ENCODE data around the gene SMC2. TPM values are rescaled to one million over a fixed set of nuclear protein-coding genes. Genes with fewer than 3 reads are reported as not detected.

SMC2 gene
- total and polyA plus RNA-seq, 9 of the 15 experiments (the other 6 are each of a cell fraction or from before 2014, with no cell fraction given) = 18.0 to 54.0 (median 32.9) TPM

DNA sequence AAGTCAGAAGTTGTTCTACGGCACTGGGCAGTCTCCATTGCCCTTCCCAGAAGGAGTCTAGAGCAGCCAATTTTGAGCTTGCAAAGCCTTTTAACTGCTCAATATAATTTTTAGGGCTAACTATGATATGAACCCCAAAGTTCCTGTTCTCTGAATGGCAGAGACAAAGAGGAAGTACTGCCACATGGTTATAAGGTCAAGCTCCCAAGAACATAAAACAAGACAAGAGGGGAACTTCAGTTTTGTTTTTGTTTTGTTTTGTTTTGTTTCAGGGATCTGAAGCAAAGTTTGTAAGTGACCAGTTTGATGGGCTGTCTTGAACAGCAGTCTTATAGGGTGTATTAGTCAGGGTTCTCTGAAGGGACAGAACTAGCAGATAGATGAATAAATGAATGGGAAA, 11.9 kb upstream of the SMC2 start (continued):
- TF ChIP-seq, protein P1, sequence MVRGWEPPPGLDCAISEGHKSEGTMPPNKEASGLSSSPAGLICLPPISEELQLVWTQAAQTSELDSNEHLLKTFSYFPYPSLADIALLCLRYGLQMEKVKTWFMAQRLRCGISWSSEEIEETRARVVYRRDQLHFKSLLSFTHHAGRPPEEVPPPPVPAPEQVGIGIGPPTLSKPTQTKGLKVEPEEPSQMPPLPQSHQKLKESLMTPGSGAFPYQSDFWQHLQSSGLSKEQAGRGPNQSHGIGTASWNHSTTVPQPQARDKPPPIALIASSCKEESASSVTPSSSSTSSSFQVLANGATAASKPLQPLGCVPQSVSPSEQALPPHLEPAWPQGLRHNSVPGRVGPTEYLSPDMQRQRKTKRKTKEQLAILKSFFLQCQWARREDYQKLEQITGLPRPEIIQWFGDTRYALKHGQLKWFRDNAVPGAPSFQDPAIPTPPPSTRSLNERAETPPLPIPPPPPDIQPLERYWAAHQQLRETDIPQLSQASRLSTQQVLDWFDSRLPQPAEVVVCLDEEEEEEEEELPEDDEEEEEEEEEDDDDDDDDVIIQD (CRISPR knock-in tag; IDR thresholded peaks at IDR 0.05) = no peak
- TF ChIP-seq KDM1A (IDR thresholded peaks at IDR 0.05) = no peak
- TF ChIP-seq CCAR2 (IDR thresholded peaks at IDR 0.05; ENCODE audit: low read depth, low read length) = no peak
- TF ChIP-seq, protein P2, sequence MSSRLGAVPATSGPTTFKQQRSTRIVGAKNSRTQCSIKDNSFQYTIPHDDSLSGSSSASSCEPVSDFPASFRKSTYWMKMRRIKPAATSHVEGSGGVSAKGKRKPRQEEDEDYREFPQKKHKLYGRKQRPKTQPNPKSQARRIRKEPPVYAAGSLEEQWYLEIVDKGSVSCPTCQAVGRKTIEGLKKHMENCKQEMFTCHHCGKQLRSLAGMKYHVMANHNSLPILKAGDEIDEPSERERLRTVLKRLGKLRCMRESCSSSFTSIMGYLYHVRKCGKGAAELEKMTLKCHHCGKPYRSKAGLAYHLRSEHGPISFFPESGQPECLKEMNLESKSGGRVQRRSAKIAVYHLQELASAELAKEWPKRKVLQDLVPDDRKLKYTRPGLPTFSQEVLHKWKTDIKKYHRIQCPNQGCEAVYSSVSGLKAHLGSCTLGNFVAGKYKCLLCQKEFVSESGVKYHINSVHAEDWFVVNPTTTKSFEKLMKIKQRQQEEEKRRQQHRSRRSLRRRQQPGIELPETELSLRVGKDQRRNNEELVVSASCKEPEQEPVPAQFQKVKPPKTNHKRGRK (tag; IDR thresholded peaks at IDR 0.05) = no peak
- TF ChIP-seq PRMT5 (CRISPR knock-in tag; IDR thresholded peaks at IDR 0.05) = no peak
- no peak for TF ChIP-seq ZNF134 (CRISPR knock-in tag; conservative IDR thresholded peaks at IDR 0.05)
- TF ChIP-seq CREM (IDR thresholded peaks at IDR 0.05; ENCODE audit: low read depth) = no peak

DNA sequence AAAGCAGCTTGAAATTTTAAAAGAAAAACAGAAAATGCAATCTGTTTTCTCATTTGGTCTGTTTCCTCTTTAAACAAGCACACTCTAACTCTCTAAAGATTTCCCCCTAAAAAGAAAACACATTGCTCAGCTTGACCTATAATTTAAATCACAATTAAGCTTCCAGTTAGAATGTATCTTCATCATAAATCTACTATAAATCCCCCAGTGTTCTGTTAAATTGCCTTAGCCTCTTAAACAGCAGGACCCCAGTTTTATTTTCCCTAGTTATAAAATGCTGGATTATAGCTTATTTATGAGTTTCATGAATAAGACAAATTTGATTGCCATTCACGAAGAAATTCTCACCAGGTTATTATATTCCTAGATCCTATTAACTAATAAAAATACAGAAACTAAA, 8.6 kb upstream of the SMC2 start:
- ATAC-seq (no peak), DNase-seq (ENCODE audit: extremely low read depth in 1 of 4, low spot score in 3 of 4) (no peak), FAIRE-seq (no peak)
- Histone ChIP-seq H3K9me3 (replicated peaks; ENCODE audit: control insufficient read depth, insufficient read depth, low read depth, low read length) (no peaks in the 10 kb centered on the region), H3K79me2 (ENCODE audit: control insufficient read depth, insufficient read depth, low read length) (no peaks in the 10 kb centered on the region), H3K4me3 (no peak overlapping the region), H4K20me1 (replicated peaks; ENCODE audit: control insufficient read depth, insufficient read depth, low read length) (no peaks in the 10 kb centered on the region), H3K36me3 (ENCODE audit: control insufficient read depth, insufficient read depth, low read length) (no peaks in the 10 kb centered on the region), H3K27ac (ENCODE audit: extremely low read depth, low read depth, low read length) (no peak overlapping the region), H3K4me1 (replicated peaks in 1 of 2; ENCODE audit: control insufficient read depth in 2 of 2, insufficient read depth in 2 of 2, low read length in 2 of 2) (no peaks in the 10 kb centered on the region), H3K9me1 (ENCODE audit: control insufficient read depth, insufficient read depth, low read length) (no peaks in the 10 kb centered on the region), H2AFZ (ENCODE audit: low read depth, low read length) (no peak overlapping the region), H3K4me2 (ENCODE audit: insufficient read depth, low read length) (no peak overlapping the region), H3K9ac (ENCODE audit: insufficient read depth in 1 of 2, low read depth in 2 of 2, low read length in 2 of 2) (no peak overlapping the region), H3K27me3 (ENCODE audit: control insufficient read depth in 2 of 2, insufficient read depth in 2 of 2, low read length in 2 of 2) (no peaks in the 10 kb centered on the region)
- ChIA-PET POLR2A (no interaction called here), CTCF (ENCODE audit: low intra/inter-chr PET ratio) (no interaction called here)
- BruUV-seq (replicated peaks) = no TSS peak
- intact Hi-C loops (cut with micrococcal nuclease) (loop anchor here (10.0 kb wide), 1 partner anchor 59 kb away; no protein-coding TSS in a partner anchor), in situ Hi-C loops (cut with MboI) (no loop called here)
- WGBS (ENCODE audit: insufficient coverage, low coverage, missing lambda C conversion rate) = 0% methylated on average over 1 of the region's 1 CpG
- TF ChIP-seq POLR3G (IDR thresholded peaks at IDR 0.05; ENCODE audit: extremely low read depth, insufficient read length, insufficient replicate concordance) (no peak), ZNF239 (CRISPR knock-in tag; IDR thresholded peaks at IDR 0.05) (no peak), TRIM24 (IDR thresholded peaks at IDR 0.05) (no peak)
- TF ChIP-seq, protein P3, sequence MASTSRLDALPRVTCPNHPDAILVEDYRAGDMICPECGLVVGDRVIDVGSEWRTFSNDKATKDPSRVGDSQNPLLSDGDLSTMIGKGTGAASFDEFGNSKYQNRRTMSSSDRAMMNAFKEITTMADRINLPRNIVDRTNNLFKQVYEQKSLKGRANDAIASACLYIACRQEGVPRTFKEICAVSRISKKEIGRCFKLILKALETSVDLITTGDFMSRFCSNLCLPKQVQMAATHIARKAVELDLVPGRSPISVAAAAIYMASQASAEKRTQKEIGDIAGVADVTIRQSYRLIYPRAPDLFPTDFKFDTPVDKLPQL (IDR thresholded peaks at IDR 0.05; ENCODE audit: extremely low read depth, insufficient read length) = no peak
- TF ChIP-seq, protein P4, sequence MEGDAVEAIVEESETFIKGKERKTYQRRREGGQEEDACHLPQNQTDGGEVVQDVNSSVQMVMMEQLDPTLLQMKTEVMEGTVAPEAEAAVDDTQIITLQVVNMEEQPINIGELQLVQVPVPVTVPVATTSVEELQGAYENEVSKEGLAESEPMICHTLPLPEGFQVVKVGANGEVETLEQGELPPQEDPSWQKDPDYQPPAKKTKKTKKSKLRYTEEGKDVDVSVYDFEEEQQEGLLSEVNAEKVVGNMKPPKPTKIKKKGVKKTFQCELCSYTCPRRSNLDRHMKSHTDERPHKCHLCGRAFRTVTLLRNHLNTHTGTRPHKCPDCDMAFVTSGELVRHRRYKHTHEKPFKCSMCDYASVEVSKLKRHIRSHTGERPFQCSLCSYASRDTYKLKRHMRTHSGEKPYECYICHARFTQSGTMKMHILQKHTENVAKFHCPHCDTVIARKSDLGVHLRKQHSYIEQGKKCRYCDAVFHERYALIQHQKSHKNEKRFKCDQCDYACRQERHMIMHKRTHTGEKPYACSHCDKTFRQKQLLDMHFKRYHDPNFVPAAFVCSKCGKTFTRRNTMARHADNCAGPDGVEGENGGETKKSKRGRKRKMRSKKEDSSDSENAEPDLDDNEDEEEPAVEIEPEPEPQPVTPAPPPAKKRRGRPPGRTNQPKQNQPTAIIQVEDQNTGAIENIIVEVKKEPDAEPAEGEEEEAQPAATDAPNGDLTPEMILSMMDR (IDR thresholded peaks at IDR 0.05 in 2 of 3, conservative IDR thresholded peaks at IDR 0.05 in 1 of 3; ENCODE audit: insufficient read depth in 2 of 3, low read depth in 1 of 3, low read length in 3 of 3) = no peak
- TF ChIP-seq, protein P5, sequence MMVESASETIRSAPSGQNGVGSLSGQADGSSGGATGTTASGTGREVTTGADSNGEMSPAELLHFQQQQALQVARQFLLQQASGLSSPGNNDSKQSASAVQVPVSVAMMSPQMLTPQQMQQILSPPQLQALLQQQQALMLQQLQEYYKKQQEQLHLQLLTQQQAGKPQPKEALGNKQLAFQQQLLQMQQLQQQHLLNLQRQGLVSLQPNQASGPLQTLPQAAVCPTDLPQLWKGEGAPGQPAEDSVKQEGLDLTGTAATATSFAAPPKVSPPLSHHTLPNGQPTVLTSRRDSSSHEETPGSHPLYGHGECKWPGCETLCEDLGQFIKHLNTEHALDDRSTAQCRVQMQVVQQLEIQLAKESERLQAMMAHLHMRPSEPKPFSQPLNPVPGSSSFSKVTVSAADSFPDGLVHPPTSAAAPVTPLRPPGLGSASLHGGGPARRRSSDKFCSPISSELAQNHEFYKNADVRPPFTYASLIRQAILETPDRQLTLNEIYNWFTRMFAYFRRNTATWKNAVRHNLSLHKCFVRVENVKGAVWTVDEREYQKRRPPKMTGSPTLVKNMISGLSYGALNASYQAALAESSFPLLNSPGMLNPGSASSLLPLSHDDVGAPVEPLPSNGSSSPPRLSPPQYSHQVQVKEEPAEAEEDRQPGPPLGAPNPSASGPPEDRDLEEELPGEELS (CRISPR knock-in tag; IDR thresholded peaks at IDR 0.05; ENCODE audit: borderline replicate concordance) = no peak
